Smooth muscle cell of the brain vasculature (primary cell): ENCODE data around the gene ITSN1.

Experiments
- DNase-seq: peaks from one replicate; pipeline ENCODE4 v3.0.0-alpha.2; 2012; ENCODE audit warnings: low read depth, low spot score

The ITSN1 gene

GRCh38 chr21:33810766-33811165 is 168.5 kb downstream of the ITSN1 start:
- DNase-seq: no peak

DNA sequence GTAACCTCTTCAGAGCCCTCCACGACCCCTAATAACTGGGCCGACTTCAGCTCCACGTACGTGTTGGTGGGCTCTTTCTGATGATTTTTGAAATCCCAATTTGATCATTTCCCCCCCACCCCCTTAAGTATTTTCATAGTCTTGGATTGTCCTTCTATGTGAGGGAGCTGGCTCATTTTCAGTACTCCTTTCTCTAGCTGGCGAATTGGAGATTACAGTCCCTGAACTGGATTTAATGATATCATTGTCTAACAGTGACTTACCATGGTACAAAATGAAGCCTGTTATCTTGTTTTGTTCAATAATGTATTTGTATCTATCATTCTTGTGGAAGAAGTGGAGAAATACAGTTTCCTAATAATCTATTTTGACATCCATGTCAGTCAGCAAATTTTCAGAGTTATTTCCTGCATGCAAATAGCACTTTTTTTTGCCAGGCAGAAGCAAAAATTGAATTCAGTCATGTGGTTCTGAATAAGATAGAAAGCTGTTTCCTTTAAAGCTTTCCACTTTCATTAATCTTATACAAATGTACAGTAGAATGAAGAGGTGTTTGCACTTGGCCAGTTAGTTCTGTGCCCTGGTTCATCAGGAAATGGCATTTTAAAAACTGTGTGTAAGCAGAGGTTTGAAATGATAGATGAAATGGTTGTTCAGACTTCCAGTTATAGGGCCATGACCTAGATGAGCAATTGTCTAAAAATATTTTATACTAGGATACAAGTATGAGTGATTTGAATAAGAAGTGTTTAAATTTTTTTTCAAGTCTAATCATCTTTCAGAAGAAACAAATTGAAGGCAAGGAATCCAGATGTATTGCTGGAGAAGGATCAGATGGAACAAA is 169.1 kb downstream of the ITSN1 start:
- no peak for DNase-seq

DNA sequence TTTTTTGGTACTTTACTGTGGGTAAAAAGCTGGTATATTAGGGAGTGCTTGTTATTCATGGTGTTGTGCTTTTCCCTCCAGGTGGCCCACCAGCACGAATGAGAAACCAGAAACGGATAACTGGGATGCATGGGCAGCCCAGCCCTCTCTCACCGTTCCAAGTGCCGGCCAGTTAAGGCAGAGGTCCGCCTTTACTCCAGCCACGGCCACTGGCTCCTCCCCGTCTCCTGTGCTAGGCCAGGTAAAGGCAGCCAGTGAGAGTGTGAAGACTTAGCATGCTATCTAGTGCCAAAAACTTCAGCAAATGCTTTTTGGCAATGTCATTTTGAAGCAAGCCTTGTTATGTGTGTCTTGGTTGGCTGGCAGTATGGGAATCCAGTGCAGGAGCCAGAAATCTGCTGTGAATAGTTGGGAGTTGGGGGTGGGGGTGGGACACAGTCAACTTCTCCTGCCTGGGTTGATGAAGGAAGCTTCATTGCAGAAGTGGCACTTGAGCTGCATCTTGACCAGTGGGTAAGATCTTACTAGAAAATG is 171.6 kb downstream of the ITSN1 start:
- DNase-seq: no peak

DNA sequence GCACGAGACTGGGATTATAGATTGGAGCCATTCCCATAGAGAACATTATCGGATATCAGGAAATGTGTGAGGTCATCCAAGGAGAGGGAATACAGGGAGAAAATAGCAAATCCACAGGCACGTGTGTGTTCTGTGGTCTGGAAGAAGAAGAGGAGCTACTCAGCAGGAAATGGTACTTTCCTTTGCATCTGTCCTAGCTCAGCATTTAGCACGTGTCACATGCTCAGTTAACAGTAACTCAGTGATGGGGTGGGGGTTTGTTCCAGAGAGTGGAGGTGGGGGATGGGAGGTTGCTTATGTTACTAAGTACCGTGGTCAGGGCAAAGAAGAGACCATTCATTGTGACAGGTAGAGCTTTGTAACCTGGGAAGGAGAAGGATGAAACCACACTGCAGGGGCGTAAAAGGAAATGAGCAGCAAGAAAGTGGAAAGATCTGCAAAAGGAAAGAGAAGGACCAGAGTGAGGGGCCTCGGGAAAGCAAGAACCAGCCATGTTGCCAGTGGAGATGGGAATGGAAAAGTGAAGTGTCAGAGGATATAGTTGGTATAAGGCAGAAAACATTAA is 172.9 kb downstream of the ITSN1 start:
- DNase-seq: no peak

GRCh38 chr21:33816174-33816573 is 173.9 kb downstream of the ITSN1 start:
- DNase-seq: no peak

DNA sequence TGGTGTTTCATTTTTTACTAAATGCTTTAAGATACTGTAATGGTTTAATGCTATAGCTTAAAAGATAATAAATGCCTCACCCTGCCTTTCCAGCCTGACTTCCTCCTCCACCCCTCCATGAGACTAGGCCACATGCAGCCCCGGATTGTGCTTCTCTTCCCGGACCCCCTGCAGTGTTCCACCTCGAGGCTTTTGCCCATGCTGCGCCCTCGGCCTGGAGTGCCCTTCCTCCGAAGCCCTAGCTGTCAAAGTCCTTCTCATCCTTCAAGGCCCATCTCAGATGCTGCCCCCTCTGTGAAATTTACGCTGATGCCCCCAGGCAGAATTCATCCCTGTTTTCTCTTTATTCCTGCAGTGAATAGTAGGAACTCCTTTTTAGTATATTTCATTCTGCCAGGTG is 174.8 kb downstream of the ITSN1 start:
- no peak for DNase-seq

DNA sequence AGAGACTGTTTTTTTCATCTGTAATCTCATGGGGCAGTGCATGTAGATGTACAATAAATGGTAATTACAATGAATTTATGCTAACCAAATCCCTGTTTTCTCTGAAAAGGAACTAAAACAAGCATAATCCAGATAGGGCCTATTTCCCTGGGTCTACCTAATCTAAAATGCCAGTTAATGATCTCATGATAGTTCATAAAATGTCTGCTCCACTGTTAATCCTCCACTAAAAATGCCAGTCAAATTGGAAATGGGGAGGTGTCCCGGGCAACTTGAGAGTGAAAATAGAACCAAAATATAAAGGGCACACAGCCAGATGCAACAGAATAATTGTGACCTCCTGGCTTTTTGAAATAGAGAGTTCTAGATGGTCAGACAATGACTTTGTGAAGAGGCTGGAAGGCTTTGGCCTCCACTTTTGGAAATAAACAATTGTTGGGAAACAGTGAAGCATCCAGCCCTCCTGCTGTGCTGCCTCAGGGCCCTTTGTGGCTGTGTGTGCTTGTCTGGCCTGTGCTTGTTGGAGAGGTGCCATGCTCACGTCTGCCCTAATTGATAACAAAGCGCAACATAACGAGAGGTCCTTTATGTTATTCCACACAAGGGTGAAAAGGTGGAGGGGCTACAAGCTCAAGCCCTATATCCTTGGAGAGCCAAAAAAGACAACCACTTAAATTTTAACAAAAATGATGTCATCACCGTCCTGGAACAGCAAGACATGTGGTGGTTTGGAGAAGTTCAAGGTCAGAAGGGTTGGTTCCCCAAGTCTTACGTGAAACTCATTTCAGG is 175.6 kb downstream of the ITSN1 start:
- no peak for DNase-seq

- DNase-seq: no peak
Observed at GRCh38 chr21:33820230-33820770, 178.0 kb downstream of the ITSN1 start.

- DNase-seq: no peak
Observed at GRCh38 chr21:33820798-33821197, 178.5 kb downstream of the ITSN1 start.

DNA sequence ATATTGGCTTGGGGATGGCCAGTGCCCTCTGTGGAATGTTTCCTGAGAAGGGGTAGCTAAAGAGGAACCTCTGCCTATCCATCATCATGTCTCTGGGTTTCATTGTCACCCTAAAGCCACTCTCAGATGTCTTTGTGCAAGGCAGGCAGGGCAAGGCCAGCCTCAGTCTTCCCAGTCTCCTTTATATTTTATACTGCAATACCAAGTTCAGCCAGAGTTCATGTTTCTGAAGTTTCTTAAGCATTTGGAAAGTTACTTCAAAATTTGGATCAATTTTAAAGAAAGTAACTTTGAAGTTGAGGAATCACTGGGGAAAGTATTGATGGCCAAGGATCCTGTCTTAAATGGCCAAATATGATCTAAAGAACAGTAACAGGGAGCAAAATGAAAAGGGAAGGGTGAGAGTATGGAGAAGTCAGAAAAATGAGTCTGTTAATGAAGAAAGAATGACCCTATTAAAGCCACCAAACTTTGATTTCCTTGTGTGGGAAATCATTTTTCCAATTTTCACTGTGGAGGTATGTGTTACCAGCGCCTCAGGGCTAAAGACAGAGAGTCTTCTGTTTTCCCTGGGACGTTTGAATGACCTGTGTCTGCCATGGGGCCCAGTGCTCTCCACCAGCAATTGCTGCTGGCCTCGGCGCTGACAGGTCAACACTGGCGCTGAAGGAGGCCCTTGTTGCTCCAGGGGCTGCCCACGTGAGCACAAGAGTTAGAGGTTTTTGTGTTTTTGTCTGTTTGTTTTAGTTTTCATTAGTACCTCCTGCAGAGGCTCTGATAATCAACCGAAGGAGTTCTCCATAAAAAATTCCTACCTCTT is 179.4 kb downstream of the ITSN1 start:
- DNase-seq: no peak

DNA sequence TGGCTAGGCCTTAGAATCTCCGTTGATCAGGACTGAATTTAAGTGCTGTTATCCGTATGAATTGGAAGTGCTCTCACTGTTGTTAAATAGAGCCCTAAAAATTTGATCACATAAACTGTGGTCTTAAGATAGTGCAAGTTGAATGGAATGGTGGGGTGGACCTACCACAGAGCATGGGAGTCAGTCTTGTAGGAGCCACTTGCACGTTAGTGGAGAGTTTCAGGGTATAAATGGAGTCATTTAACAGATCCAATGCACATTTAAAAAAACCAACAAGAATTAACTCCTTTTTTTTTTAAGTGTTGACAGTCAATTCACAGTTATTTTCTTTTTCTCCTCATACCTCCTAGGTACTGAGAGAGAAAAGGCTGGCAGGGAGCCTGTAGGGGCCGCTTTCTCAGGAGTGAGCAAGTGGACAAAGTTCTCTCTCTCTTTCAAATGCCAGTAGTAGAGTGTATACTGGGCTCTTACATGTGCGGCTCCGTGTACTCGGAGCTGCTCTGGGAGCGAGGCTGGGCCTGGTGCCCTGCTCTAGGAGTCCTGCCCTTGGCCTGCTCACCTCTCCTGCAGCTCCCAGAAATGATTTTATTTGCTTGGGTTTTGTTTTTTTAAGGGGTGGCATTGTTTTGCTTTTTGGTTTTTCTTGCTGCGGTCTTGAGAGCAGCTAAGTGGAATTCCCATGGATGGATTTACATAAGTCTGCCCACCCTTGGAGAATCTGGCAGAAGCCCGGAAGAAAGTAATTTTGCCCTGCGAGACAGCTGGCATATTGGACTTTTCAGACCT is 182.0 kb downstream of the ITSN1 start:
- DNase-seq: no peak

DNA sequence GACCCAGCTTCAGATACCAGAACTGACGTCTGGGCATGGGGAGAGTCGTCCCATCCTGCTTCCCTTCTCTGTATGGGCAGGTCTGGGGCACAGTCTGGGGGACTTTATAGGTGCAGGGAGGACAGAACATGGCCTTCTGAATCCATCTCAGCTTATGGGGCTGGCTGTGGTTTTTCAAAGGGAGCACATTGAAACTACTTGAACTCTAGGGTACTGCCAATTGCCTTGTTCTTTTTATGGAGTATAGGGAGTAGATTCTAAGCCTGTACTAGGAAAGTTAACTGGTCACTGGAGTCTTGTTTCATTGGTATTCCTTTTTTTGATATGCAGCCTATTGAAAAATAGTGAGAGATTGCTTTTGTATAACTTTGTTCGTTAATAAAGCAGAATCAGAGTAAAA is 183.1 kb downstream of the ITSN1 start:
- no peak for DNase-seq

DNA sequence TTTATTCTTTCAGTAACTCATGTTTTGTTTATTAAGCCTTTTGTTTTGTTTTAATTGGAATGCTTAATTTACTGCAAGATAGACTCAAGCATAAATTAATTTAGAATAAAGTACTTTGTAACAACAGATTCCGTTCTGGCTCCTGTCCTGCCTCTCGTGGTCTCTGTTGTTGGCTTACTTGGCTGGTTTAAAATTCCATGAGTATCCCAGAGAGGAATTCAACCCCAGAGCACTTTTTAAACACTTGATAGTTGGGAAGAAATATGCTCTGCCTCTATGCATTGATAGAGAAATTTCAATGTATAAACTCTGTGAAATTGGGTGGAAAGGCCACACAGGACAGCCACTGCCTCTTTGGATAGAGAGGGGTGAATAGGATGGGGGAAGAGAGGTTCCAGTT is 183.6 kb downstream of the ITSN1 start:
- DNase-seq: no peak

DNA sequence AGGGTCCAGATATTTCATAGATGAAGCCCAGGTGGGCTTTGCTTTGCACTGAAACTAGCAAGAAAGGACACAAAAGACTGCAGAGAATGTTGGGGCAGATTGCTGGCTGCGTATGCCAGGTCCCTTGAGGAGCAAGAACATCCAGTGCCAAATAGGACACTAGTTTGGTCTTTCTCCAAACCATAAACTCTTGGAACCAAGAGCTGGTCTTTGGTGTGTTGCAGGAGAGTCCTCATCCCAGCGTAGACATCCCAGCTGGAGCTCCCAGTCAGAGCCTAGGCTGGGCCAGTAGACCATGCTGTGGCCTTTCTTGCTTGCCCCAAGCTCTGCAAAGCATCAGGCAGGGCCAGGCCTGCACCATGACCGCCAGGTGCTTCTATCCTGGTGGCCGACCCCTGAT is 185.8 kb downstream of the ITSN1 start:
- no peak for DNase-seq

GRCh38 chr21:33828577-33828976 is 186.3 kb downstream of the ITSN1 start:
- DNase-seq: no peak

GRCh38 chr21:33829844-33830243 is 187.5 kb downstream of the ITSN1 start:
- DNase-seq: no peak

GRCh38 chr21:33831962-33832659 is 189.8 kb downstream of the ITSN1 start:
- DNase-seq: no peak

DNA sequence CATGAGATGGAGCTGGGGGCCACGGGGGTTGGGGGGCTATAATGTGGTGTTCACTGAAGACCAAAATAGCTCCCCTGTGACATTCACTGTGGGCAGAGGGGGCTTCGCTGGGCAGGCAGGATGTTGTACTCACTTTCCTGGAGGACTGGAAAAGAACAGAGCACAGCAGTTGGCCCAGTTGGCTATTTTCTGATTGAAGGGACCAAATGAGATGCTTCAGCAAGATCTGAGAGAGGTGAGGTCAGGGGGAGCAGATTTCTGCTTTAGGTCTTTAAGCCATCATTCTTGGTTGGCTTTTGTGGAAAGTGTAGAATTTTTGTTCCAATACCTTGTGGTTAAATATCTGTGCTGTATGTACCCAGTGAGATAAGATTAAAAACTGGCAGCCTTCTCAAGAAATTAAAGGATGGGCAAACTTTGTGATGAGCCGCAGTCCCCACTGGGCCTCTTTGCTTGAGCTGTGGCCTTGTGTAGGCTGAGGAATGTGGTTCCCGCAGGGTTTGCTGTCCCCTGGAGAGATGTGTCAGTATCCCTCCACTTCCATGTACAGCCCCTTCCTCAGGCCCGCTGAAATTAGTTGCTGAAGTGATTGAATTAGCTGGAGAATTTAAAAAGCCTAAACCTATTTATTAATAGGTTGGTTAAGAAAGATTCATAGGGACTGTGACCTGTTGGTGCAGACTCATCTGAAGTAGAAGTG is 192.7 kb downstream of the ITSN1 start:
- DNase-seq: no peak

- DNase-seq: no peak
Observed at GRCh38 chr21:33835920-33836319, 193.6 kb downstream of the ITSN1 start.
